Heart left ventricle (tissue), 16 donors: ENCODE measurements around the gene TSPAN19. TPM values are rescaled to one million over a fixed set of nuclear protein-coding genes. Genes with fewer than 3 reads are reported as not detected.

Experiments used
- ATAC-seq, 4 donors: fragments of 200-7000 bp; cut with Tn5 transposase; one replicate each; pipeline ENCODE4 v1.9.1; 2020 to 2022; ENCODE audit warnings: moderate library complexity in 4 of 4, mild to moderate bottlenecking in 3 of 4, moderate number of reproducible peaks in 1 of 4
- DNase-seq, 5 donors: peaks; one replicate each; pipeline ENCODE4 v3.0.0-alpha.2; 2020
- H3K27ac ChIP-seq, 12 donors: fragments of 200-600 bp; sonication (generic) in 4 of 12; one replicate each; pipeline versions ENCODE4 v1.5.0 to v1.8.0; 2016 to 2022; ENCODE audit warnings: mild to moderate bottlenecking in 2 of 12
- H3K27me3 ChIP-seq, 9 donors: fragments of 200-600 bp; sonication (generic) in 2 of 9; one replicate each; pipeline versions ENCODE4 v1.5.1 to v1.8.0; 2016 to 2022; ENCODE audit warnings: mild to moderate bottlenecking in 3 of 9
- H3K36me3 ChIP-seq, 9 donors: fragments of 200-600 bp; sonication (generic) in 2 of 9; one replicate each; pipeline versions ENCODE4 v1.5.0 to v1.8.0; 2018 to 2022; ENCODE audit warnings: mild to moderate bottlenecking in 2 of 9
- H3K4me1 ChIP-seq, 12 donors: fragments of 200-600 bp; sonication (generic) in 4 of 12; one replicate each; pipeline versions ENCODE4 v1.5.0 to v1.8.0; 2016 to 2022; ENCODE audit warnings: mild to moderate bottlenecking in 3 of 12
- H3K4me3 ChIP-seq, 12 donors: fragments of 200-600 bp; sonication (generic) in 4 of 12; one replicate each; pipeline versions ENCODE4 v1.5.0 to v1.8.0; 2017 to 2022; ENCODE audit warnings: mild to moderate bottlenecking in 9 of 12, moderate library complexity in 4 of 12
- H3K9me3 ChIP-seq, 12 donors: fragments of 200-600 bp; sonication (generic) in 4 of 12; one replicate each; pipeline versions ENCODE4 v1.5.0 to v1.8.0; 2016 to 2022; ENCODE audit warnings: mild to moderate bottlenecking in 1 of 12
- POLR2A ChIP-seq, 2 donors: fragments of 450-650 bp; IDR thresholded peaks; one replicate each; pipeline ENCODE4 v1.6.1; 2017; ENCODE audit warnings: antibody characterized with exemption in 2 of 2, mild to moderate bottlenecking in 2 of 2, moderate library complexity in 2 of 2
- WGBS, 4 donors: extraction: QIAGEN DNeasy Blood & Tissue Kit in 2 of 4; methylation state at CpG; one replicate each; pipeline versions ENCODE4 v1.1.5 to v1.1.7; 2013 to 2018; 5-methylcytosine and 5-hydroxymethylcytosine counted together
- intact Hi-C, 10 donors: fragments of 100-400 bp; cut with DNase I; formaldehyde crosslinking; loops; one replicate each; pipeline versions ENCODE4 v1.11.1 to v1.14.2; 2022
- polyA plus RNA-seq, 2 donors: library from polyadenylated mRNA; stranded (reverse); fragments of 200-250 nt; gene quantifications; one replicate each; pipeline ENCODE4 v1.2.3, GENCODE V29; 2013
- total RNA-seq, 9 donors: library from RNA; depleted of rRNA in 2 of 9; stranded (reverse); fragments of >200 nt in 2 of 9; fragmentation: NEBNext Ultra II Directional in 3 of 9; extraction: Animal tissue kit (Norgen Biotek cat#: 25700) in 3 of 9; gene quantifications; one replicate each; pipeline versions ENCODE4 v1.1.0 to v1.2.4, GENCODE V29; 2016 to 2023
- TF ChIP-seq, protein P1 (sequence below), 12 donors: fragments of 200-600 bp; sonication (generic) in 4 of 12; IDR thresholded peaks; one replicate each; pipeline versions ENCODE4 v1.5.0 to v1.8.0; 2018 to 2022; ENCODE audit warnings: antibody characterized with exemption in 12 of 12, mild to moderate bottlenecking in 5 of 12
- donor health status: ischemic (EF 13 %, LVEDD 7.1; RV severe dilation, severe dysfunction).
- donor health status: healthy with polysubstance abuse.
- donor health status: DM: no; HTN: yes; CAD: no.
- donor health status: DM: no; HTN: no; CAD: no.
- donor health status: ischemic (EF 25% LVEDD 6.9; RV normal size, moderate dysfunction).
- donor health status: ischemic (EF 25% LVEDD 5.7; RV mildly dilated, moderate dysfunction).
- donor health status: healthy.
- donor health status: DM: yes; HTN: yes; CAD: no.
- donor health status: ischemic (EF 35%, LVEDD 5.7; RV mildly dilated, moderate dysfunction).
- donor health status: nonischemic (EF 11% LVEDD 7.7; RV severe dilation, severe dysfunction).
- donor health status: DM: yes; HTN: yes; CAD: no.
- donor health status: PGD.
- donor health status: ischemic (EF 29% LVEDD 5.4; RV normal size, mild dysfunction).
- donor health status: nonischemic (EF 23%, LVEDD 6.1; RV moderate dilation, normal function).

The TSPAN19 gene
- total and polyA plus RNA-seq, 11 donors = 0.11 to 0.47 (median 0.39) TPM; not detected in 8

DNA sequence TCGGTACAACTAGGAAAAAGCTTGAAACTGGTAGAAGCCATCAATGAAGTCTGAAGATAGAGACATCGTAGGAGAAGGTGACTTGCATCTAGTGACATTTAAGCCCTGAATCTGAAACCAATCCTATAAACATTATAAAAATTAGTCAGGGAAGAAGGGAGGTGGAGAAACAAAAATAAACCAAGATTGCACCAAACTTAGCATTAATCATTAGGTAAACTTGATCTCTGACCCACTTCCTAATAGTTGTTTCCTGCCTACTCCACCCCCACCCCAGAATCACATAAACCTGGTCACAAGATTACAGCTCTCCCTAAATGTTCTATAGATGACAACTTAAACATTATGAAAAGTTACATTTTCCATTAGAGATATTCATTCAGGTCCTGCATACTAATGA lies 40.4 kb downstream of the TSPAN19 start:
- no peaks in the 10 kb centered on the region for H3K9me3 ChIP-seq
- ATAC-seq = no peak
- WGBS, 4 donors = 80 to 85% (median 83%) methylated on average over 2 of the region's 2 CpGs
- no peak for DNase-seq
- H3K27ac ChIP-seq = no peak overlapping the region
- no peaks in the 10 kb centered on the region for H3K27me3 ChIP-seq
- H3K4me3 ChIP-seq = no peak overlapping the region
- no peaks in the 10 kb centered on the region for H3K4me1 ChIP-seq
- TF ChIP-seq, protein P1, sequence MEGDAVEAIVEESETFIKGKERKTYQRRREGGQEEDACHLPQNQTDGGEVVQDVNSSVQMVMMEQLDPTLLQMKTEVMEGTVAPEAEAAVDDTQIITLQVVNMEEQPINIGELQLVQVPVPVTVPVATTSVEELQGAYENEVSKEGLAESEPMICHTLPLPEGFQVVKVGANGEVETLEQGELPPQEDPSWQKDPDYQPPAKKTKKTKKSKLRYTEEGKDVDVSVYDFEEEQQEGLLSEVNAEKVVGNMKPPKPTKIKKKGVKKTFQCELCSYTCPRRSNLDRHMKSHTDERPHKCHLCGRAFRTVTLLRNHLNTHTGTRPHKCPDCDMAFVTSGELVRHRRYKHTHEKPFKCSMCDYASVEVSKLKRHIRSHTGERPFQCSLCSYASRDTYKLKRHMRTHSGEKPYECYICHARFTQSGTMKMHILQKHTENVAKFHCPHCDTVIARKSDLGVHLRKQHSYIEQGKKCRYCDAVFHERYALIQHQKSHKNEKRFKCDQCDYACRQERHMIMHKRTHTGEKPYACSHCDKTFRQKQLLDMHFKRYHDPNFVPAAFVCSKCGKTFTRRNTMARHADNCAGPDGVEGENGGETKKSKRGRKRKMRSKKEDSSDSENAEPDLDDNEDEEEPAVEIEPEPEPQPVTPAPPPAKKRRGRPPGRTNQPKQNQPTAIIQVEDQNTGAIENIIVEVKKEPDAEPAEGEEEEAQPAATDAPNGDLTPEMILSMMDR (IDR thresholded peaks at IDR 0.05) = no peak
- TF ChIP-seq POLR2A (IDR thresholded peaks at IDR 0.05) = no peak
- intact Hi-C loops = no loop called here
- no peaks in the 10 kb centered on the region for H3K36me3 ChIP-seq

DNA sequence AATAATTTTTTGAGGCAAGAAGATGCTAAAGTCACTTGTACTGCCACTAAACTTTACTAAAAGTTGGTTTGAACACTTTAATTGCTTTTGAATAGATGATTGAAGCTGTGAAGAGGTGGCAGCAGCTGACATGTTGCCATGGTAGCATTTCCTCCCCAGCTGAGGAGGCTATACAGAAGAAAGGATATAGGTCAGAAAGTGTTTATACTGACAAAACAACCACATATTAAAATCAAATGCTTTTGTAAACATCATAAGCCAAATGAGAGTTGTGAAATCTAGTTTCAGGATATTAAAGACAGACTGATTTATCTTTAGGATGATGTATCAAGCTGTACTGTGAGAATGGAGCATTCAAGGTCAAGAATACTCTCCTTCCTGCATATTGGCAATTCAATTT lies 41.7 kb downstream of the TSPAN19 start:
- H3K9me3 ChIP-seq = no peaks in the 10 kb centered on the region
- no peak for DNase-seq
- intact Hi-C loops = no loop called here
- H3K27ac ChIP-seq = no peak overlapping the region
- H3K4me3 ChIP-seq = no peak overlapping the region
- H3K36me3 ChIP-seq = no peaks in the 10 kb centered on the region
- no peak for TF ChIP-seq POLR2A (IDR thresholded peaks at IDR 0.05)
- ATAC-seq = no peak
- no peaks in the 10 kb centered on the region for H3K27me3 ChIP-seq
- no peaks in the 10 kb centered on the region for H3K4me1 ChIP-seq

DNA sequence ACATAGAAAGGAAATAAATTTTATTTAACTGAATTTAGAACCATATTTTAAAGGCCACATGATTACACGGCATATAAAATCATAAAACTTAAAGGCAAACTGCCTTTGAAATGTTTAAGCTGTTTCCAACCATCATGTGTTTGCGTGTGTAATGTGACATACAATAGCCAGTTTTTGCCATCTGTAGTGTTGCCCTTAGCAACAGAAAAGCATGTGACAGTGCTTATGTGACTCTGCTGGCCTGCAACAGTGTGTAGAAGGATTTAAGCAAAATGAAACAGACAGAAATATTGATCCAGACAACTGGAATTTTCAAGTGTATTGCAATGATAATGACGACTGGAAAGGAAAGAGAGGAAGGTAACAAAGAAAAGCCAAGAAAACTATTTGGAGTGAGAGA lies 49.5 kb downstream of the TSPAN19 start:
- no peak for DNase-seq
- TF ChIP-seq, protein P1 (IDR thresholded peaks at IDR 0.05) = no peak
- no peak for TF ChIP-seq POLR2A (IDR thresholded peaks at IDR 0.05)
- Histone ChIP-seq H3K27me3 (no peaks in the 10 kb centered on the region), H3K4me1 (no peaks in the 10 kb centered on the region), H3K36me3 (no peaks in the 10 kb centered on the region), H3K27ac (no peak overlapping the region), H3K9me3 (no peaks in the 10 kb centered on the region), H3K4me3 (no peak overlapping the region)
- no peak for ATAC-seq
- WGBS, 4 donors = 66 to 74% (median 70%) methylated on average over 3 of the region's 3 CpGs
- intact Hi-C loops = no loop called here

DNA sequence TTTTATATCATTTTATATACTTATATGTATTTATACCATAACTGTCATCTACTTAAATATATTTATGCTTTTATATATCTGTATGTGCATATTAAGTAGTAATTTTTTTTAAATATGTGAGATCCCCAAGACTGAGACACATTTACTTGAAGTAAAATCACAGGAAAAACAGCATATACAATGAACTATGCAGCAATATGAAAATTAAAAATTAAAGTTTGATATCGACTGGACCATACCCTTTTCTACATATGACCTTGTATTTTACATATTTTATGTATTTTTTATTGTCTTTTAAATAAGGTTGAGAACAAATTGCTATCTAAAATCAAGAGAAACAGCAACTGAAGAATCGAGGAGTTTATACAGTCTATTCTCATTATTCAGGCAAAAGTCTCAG lies 50.0 kb downstream of the TSPAN19 start:
- no peak for TF ChIP-seq POLR2A (IDR thresholded peaks at IDR 0.05)
- TF ChIP-seq, protein P1 (IDR thresholded peaks at IDR 0.05) = no peak
- Histone ChIP-seq H3K27me3 (no peaks in the 10 kb centered on the region), H3K27ac (no peak overlapping the region), H3K36me3 (no peaks in the 10 kb centered on the region), H3K4me3 (no peak overlapping the region), H3K9me3 (no peaks in the 10 kb centered on the region), H3K4me1 (no peaks in the 10 kb centered on the region)
- ATAC-seq = no peak
- 73 to 81% (median 76%) methylated on average over 2 of the region's 2 CpGs for WGBS, 4 donors
- DNase-seq = no peak
- intact Hi-C loops = no loop called here

DNA sequence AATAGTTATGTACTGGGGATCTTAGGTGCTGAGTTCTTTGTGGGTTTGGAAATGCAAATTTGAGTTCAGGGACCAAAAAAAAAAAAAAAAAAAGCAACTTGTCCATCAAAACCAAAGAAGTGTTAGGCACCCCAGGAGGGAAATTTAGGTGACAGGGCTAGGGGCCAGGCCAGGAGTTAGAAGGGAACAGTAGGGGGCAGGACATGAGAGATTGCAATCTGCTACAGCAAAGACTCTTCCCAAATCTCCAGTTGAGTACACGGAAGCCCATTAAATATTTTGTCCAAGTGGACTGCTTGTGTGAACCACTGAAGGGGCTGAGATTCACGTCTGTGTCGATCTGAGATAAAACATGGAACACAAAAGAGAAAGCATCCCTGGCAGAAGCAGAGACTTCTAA lies 52.8 kb downstream of the TSPAN19 start:
- ATAC-seq = no peak
- no peak overlapping the region for H3K4me3 ChIP-seq
- H3K9me3 ChIP-seq = no peaks in the 10 kb centered on the region
- H3K4me1 ChIP-seq = no peaks in the 10 kb centered on the region
- intact Hi-C loops = no loop called here
- DNase-seq = no peak
- H3K27me3 ChIP-seq = no peaks in the 10 kb centered on the region
- WGBS, 4 donors = 44 to 51% (median 49%) methylated on average over 3 of the region's 3 CpGs
- no peak overlapping the region for H3K27ac ChIP-seq
- H3K36me3 ChIP-seq = no peaks in the 10 kb centered on the region
- TF ChIP-seq POLR2A (IDR thresholded peaks at IDR 0.05) = no peak
- TF ChIP-seq, protein P1 (IDR thresholded peaks at IDR 0.05) = no peak
